GM19455 (cell line): ENCODE measurements around the gene PARL.

ENCODE experiments used
- ATAC-seq: cut with Tn5 transposase; IDR thresholded peaks from one replicate; pipeline ENCODE4 v1.9.1; 2021; ENCODE audit not compliant: unreplicated experiment

PARL gene

DNA sequence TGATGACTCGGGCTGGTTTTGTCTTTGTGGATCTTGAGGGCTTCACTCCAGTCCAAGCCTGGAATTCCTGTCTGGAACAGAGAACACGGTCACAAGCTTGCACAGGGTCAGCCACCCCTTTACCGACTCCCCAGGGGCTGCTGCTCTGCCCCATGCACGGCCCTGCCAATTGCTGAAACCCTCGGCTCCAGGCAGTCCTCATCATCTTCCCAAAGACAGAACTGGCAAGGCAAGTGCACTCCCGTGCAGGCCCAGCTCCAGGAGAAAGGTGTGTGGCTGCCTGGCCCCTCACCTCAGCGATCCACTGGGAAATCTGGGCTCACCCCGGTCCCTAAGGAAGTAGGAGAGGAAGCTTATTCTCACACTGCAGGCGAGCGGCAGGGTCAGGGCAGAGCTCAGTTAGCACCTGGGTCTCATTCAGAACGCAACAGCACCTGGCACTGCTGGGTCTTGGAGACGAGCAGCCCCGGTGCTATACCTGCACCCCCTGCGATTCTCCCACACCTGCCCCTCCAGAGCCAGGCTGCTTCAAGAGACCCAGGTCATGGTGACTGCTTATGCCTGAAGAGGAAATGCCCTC, 66.5 kb downstream of the PARL start:
- no peak for ATAC-seq

DNA sequence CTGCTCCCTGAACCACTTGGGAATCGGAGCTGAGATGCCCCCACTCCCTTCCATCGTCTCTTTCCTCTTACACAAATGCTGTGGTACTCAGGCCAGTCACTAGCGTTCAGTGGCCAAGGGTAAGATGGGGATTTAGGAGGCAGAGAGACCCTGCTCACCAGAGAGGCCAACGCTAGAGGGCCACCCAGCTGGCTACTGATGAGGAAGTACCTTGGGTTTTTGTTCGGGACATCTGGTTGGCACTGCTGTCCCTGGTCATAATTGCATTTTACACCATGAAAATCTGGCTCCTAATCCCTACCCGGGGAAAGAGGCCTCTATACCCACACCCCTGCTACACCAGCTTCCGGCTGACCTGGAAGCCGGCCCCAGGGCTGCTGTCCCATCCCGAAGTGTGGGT, 67.0 kb downstream of the PARL start:
- no peak for ATAC-seq

DNA sequence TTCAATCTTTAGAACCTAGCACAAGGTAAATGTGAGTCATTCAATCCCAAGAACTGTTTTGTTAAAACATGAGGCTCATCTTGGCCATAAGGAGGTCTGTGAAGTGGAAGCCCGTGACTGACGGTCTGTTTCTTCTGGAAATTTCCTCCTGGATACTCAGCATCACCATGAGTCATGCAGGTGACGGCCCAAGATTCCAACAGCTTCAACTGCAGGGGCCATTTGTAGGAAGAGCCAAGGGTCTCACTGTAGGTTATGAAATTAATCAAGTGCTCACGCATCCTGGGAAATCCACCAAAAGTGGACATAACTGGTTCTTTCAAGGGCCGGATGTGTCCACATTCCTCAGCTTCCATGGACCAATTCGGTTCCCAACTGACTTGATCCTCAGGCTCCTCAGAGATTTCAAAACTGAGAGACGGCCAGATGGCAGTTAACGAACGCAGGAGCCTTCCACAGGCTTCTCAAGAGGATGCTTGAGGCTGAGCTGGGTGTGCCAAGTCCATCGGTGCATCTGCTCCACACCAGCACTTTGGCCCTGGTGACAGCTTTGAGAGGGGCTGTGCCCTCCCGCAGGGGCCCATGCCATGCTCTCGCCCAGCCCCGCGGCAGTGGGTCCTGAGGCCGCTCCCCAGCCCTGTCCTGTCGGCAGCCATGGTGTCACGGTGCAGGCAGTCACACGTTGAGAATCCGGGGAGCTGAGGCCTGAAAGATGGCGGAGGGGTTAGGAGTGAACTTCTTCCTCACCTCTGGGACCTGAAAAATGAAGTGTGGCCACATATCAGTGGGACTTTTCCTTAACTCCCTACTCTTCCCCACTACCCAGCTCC, 67.8 kb downstream of the PARL start:
- no peak for ATAC-seq

DNA sequence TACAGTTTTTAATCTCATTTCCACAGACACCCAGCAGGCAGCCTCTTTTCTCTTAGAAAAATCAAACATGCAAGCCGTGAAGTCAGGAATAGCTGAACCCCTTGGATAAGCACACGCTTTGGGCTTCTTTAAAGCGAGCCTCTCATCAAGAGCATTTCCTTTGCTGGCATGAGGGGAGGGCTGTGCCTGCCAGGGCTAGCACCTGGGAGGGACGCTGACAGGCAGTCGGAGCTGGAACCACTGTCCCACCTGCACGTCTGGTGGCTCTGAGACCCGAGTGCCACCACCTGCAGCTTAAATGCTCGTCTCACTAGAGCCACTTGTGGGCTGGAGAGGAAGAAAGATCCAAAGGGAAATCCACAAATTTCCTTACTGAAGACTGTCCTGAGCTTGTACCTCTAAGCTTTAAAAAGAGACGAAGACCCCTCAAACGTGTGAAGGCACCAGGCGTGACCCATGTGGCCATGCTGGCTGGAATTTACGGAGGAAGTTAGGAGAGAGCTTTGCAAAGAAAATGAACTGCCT, 68.7 kb downstream of the PARL start:
- ATAC-seq, result no peak

DNA sequence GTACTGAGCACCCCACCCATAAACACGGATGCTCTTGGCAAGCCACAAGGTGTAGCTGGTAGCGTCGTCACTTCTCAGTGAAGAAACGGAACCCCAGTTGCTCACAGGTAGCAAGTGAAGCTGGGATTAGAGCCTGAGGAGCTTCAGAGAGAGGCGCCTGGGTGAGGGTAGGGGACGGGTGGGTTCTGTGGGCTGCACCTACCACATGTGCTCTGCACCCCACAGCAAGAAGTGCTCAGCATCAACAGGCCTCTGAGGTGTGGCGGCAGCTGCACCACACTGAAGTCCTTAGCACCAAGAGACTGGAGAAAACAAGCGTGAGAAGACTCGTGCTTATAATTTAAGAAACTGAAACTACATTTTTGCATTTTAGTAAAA, 69.1 kb downstream of the PARL start:
- ATAC-seq, result no peak

DNA sequence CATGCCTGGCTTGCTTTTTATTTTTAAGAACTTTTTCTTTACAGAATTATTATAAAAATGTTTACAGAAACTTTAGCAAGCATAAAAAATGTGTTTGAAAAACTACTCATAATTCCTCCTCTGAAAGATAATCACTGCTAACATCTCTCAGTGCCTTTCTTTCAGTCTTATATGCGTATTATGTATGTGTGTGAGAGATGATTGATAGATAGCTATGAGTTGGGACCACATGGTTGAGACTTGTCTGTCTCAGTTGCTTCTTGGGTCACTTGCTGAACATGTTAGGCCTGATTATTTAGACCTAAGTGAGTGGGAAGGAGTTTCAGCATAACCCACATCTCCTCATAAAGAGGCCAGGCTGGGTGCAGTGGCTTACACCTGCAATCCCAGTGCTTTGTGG, 70.4 kb downstream of the PARL start:
- ATAC-seq, result no peak

DNA sequence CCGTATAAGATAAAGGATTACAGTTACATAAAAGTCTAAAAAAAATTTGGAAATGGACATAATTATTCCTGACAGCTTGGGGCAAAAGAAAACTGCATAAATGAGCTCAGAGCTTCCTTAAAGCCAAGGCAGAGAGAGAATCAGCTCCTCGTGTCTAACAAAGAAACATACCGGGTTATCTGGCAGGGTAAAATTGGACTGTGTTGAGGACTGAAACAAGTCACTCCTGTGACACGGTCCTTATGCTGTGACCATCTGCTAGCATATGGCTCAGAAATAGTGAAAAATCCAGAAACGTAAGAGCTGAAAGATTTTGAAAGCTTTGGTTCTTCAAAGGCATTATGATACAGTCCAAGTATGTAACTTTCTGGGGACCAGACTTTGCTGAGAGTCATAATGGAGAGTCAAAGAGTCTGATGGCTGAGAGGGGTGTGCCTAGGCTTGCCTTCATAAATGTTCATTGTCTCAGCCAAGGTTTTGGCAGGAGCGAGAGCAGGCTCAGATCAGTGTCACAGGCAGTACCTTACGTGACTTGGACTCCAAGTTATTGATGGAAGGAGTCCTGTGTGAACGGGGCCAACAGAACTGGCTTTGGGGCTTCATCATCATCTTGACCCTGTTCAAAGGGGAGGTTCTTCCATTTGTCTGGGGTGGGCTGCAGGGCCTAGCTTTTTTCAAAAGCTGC, 71.8 kb downstream of the PARL start:
- ATAC-seq, result no peak

DNA sequence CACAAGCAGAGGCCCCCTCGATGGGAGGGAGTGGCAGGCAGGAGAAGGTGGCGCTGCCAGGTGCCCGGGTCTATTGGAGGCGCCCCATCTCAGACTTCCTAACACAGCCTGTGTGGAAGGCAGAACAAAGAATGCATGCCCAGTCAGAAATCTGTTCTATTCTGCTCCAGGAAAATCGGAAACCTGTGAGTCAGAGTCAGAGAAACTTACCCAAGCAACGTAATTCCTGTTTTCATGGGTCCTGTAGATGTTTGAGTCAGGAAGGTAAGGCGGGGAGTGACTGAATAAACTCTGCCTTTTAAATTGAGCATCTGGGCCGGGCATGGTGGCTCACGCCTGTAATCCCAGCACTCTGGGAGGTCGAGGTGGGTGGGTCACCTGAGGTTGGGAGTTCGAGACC, 73.0 kb downstream of the PARL start:
- no peak for ATAC-seq

DNA sequence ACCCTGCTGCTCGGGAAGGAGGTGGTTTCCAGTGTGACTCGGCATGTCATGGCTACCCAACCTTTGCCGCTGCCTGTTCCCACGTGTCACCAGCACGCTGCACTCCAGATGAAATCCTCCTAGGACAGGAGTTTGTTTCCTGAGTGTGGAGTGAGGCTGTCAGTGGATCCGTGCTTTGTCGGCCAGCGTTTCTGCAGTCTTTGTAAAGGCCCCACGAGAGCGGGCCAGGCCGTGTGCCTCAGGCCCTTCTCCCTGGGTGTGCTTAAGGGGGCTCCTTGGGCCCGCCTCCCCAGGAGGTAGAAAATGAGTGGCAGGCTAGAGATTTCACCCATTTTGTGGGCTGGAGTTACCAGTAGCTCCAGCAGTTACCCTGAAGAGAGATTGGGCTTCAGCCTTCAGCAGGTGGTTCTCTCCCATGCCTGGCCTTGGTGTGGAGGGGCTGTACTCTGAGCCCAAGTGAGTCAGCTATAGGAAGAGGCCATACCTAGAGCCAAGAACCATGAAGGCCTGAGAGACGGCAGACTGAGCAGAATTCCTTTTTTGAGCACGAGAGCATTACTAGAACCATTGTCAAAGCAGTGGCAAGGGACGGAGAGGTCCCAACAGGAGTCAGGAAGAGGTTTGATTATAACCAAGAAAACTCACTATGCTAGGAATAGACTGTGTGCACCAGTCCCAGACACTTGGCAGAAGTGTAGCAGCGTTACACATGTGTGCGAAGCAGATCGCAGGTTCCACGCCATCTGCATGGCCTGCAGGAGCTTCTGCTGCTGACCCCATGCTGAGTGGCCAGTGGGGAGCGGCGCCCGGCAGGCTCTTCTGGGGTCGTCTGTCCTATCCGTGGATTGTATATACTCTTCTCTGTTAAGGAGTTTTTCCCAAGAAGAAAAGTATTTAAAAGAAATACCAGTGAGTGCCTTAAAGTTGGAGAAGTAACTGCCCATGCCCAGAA, 73.8 kb downstream of the PARL start:
- ATAC-seq, result no peak

DNA sequence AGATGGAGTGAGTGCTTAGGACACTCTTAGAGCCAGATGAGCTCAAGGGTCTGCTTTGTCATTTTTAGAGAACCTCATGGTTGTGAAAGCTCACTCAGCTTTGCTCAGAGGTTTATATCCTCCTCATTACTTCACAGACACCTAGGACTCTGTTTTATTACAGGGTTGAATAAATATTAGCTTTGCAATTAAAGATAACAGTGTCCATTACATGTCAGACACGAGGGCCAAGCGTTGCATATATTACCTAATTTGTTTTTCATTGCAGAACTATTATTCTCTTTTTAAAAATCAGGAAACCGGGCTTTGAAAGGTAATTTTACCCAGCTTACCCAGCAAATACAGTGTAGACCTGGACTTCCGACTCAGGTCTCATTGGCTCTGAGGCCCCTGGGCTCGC, 75.4 kb downstream of the PARL start:
- no peak for ATAC-seq

DNA sequence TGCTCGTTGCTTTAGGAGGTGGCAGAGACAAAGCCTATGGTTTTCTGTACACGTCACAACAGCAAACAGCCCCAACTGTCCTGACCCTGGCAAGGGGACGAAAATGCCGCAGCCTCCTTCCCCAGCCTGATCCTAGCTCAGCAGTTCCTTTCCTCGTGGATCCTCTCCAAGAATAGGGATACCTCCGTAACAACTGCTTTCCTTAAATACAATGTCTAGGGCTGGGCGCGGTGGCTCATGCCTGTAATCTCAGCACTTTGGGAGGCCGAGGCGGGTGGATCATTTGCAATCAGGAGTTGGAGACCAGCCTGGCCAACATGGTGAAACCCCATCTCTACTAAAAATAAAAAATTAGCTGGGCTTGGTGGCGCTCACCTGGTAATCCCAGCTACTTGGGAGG, 76.3 kb downstream of the PARL start:
- no peak for ATAC-seq

DNA sequence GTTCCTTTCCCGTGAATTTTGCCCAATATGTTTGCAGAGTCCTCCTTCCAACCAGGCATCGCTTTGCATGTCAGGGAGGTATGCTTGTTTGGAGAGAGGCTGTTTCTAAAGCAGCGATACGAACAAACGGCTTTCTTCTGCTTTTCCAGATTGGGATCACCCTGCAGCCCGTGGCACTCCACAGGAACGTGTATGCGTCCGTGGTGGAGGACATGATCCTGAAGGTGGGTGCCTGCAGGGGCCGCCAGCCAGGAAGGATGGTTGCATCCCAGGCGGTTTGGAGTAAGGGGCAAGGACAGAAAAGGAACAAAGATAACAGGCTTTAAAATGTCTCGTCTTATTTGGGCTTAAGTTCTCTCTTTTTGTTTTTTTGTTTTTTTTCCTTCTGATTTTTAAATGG, 76.8 kb downstream of the PARL start:
- ATAC-seq, result no peak

DNA sequence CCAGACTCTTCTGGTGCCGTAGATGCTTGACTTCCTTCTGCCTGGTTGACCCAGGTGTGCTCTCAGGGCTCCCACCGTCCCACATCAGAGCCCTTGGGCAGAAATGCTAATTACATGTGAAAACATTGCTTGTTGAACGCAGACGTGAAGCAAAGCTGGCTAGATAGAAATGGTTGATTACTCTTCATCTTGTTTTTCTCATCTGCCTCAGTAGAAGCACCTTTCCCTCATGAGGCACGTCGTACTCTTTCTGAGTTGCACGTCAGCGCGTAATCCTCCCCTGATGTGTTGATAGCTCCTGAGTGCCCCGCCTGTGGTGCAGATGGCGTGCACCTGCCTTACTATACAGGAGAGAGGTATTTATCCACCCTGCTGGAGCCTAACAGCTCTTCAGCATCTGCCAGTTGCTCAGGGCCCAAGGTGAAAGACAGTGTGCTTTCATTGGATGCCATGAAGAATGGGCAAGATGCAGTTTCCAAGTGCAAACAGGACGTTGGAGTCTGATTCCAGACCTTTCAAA, 77.4 kb downstream of the PARL start:
- ATAC-seq, result no peak

DNA sequence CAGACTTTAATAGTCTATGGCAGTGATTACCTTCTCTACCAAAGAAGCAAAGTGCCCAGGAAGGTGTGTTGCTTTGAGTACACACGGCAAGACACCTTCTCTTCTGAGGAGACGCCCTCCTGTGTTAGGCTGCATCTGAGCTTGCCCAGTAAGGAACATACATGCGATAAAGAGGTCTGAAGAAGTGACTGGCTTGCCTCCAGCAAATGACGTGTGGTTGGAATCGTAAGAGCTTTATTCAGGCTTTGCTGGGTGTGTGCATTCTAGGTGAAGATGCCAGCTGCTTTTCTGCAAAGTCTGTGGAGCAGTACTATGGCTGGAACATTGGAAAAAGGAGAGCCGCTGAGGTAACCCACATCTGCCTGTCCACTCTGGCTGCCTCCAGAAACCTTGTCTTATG, 81.7 kb downstream of the PARL start:
- ATAC-seq, result no peak

DNA sequence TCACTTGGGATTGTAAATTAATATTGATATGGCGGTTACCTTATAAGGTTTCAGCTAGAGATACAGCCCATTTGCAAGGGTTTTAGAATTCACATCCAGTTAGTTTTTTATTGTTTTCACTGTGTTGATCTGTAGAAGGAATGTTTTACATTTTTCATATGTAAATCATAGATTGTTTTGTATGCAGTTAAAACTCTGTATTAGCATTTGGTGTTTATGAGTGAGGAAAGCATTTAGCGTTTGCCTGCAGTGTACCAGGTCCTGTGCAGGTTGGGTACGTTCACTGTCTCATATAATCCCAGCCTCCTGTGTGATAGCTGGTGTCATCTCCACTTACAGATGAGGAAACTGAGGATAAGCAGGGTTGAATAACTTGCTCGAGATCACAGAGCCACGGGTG, 83.1 kb downstream of the PARL start:
- ATAC-seq, result no peak

DNA sequence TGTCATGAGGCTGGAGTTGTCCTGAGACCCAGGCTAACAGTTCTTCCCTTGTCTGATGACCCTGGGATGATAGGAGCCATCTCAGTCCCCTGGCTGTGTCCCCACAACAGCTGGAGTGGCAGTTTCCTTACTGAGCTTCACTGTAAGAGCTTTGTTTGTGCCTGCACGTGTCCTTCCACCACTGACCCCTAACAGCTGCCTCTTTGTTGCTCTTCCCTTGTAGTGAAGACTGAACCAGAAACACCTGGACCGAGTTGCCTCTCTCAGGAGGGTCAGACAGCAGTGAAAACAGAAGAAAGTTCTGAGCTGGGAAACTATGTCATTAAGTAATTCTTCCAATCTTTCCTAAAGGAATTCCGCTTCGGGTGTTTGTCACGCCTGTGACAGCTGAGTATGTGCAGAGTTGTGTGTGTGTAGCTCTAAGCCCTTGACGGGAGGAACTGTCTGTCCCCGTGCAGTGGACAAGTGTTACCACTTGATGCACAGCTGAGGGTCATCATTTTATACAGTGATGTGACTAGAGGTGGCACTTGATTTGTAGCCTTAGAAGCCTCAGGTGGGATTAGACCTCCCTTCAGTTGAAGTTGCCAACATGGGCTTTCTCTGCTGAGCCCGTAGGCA, 84.3 kb downstream of the PARL start:
- no peak for ATAC-seq

DNA sequence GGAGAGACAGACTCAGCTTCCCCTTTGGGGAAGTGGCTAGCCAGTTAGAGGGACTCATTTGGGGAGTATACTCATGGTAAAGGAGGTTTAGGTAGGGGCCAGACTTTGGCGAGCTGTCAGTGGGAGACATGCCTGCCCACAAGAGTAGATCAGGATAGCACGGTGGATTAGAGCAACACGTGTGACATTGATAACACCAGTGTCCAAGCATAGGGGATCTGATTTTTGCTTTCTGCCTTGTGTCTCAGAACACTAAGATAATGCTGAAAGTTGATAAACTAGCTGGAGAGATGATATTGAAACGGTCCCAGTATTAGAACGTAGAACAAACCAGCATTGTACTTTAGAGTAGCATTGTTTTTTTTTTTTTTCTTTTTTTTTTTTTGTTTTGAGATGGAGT, 85.2 kb downstream of the PARL start:
- ATAC-seq, result no peak

DNA sequence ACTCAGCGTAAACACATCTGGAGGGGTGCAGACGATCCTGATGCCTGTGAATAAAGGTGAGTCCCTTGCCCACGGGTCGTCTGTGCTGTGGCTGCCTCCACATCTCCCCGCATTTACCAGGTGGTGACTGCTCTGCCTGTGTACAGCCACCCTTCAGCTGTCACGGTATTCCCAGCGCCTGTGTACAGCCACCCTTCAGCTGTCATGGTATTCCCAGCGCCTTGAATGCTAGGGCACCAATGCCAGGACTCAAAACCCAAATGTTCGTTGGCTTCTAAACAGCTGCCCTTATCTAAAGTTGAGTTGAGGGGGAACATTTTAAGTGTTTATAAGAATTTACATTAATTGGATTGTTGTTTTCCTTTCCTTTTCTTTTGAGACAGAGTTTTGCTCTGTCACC, 86.7 kb downstream of the PARL start:
- ATAC-seq, result no peak

DNA sequence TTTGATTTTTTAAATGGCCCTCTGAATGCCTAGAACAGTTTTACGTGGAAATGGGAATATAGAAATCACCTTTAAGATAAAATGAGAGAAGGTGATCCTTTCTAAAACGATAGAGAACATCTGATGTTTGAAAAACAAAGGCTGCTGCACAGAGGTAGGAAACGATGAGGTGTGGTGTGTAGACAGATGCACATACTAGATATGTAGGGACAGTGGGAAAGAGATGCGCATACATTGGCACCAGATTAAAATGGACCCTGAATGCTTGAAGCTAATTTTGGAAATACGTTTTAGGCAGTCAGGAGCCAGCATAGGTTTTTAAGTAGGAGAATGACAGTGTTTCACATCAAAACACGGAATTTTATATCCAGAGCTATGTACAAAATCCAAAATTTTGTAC, 88.3 kb downstream of the PARL start:
- ATAC-seq, result no peak

DNA sequence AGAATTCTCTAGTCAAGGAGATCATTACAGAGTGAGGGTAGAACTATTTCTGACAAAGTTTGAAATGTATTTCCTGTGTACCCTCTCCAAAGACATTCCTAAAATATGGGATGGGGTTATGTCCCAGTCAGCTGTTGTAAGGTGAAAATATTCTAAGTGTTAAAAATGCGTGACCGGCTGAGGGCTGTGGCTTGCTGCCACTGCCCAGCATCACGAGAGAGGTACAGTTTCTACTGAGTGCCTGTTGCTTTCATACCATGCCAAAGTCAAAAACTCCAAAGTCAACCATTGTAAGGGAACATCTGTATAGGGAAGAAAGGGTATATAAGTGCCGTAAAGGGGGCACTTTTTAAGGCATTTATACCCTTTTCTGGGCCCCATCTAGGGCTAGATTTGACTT, 90.2 kb downstream of the PARL start:
- no peak for ATAC-seq
